HG03064 (cell line): ENCODE data around the gene TRIM49B.
"Not testable (repeated sequence)": the region's sequence is repeated elsewhere in the genome, so short reads cannot be mapped to it uniquely, and the experiment has no call there.

Experiments used
- ATAC-seq: cut with Tn5 transposase; IDR thresholded peaks from one replicate; pipeline ENCODE4 v1.9.1; 2021; ENCODE audit warnings: low read depth; ENCODE audit not compliant: unreplicated experiment

TRIM49B gene, protein sequence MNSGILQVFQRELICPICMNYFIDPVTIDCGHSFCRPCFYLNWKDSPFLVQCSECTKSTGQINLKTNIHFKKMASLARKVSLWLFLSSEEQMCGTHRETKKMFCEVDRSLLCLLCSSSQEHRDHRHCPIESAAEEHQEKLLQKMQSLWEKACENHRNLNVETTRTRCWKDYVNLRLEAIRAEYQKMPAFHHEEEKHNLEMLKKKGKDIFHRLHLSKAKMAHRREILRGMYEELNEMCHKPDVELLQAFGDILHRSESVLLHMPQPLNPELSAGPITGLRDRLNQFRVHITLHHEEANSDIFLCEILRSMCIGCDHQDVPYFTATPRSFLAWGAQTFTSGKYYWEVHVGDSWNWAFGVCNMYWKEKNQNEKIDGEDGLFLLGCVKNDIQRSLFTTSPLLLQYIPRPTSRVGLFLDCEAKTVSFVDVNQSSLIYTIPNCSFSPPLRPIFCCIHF

DNA sequence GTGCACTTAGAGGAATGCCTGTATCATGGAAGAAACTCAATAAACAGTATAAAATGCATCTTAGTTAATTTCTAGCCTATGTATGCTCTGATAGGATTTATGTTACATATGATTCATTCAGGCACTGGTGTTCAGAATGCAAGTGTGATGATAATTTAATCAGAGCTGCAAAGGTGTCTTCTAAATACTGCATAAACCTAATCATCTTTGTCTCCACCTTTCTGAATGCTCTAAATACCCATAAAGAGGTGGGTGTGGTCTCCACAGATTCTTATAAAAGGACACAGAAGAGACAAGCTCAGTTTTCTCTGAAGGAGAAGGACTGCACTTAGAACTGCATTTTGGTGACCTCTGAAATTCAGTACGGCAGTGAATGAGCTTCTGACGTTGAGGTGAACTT lies at the start of gene TRIM49B:
TRIM49B (plus strand) TSS at position 301 of the 400 bp plus-strand sequence. CDS start 2,777 bp downstream, outside the sequence.
- ATAC-seq, result not testable (repeated sequence)

DNA sequence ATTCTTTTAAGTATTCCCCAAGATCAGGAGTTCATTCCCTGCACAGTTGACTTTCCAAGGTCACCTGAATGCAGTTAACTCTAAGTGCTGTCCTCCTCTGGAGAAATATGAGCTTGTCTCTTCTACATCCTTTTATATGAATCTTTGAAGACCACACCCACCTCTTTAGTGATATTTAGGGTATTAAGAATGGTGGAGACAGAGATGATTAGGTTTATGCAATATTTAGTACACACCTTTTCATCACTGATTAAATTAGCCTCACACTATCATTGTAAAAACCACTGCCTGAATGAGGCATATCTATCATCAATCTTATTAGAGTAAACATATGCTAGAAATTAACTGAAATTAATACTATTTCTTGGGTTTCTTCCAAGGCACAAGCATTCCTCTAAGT lies 44.8 kb upstream of the TRIM49B start, which contains the start of gene TRIM51G:
TRIM51G (minus strand) TSS at position 101 of the 400 bp plus-strand sequence. CDS start 2,190 bp downstream, outside the sequence.
- ATAC-seq, result not testable (repeated sequence)

DNA sequence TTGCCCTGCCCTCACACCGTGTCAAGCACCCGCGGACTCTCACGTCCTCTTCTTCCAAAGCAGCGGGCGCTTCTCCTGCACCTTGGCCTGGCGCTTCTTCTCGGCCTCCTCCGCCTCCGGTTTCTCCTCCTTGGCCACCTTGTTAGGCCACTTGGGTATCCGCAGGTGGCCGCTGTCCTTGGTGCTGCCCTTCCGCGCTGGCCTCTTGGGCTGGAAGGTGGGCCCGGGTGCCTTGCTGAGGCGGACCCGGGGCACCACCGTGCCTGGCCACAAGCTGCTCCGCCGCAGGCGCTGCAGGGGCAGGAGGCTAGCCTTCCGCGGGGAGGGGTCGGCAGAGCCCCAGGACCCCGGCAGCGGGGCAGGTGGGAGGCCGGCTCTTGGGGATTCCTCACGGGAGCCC lies 19.6 kb downstream of the TRIM49B start:
- ATAC-seq, result not testable (repeated sequence)

DNA sequence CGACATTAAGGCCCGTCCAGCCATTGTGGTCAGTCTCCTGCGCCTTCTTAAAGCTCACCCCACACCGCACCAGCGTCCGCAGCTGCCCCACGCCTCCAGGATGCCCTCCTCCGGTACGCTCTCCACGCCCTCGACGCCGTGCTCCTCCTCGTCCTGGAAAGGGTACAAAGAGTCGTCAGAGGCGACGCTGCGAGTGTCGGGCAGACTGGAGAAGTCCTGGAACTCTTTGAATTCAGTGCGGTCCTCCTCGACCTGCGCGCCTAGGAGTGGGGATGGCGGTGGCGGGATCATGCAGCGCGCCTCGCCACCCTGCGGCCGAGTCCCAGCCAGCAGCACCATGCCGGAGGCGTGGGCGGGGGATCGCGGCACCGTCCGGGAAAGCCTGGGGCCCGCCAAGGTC lies 21.2 kb downstream of the TRIM49B start:
- not testable (repeated sequence) for ATAC-seq

DNA sequence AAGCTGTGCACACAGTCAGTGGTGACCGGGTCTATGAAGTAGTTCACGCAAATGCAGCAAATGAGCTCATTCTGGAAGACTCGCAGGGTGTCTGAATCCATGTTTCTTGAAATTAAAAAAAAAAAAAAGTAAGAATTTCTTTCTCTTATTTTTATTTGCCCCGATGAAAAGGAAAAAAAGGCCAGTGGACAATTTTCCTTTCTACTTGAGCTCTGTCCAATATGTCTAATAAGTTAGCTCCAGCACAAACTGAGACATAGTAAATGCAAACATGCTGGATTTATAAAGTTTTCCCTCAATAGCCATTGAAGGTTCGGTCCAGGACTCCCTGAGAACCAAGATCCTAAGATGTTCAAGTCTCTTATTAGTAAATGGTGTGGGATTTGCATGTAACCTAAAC lies 30.4 kb downstream of the TRIM49B start, which contains the start of gene TRIM64C:
TRIM64C (minus strand) TSS at position 101 of the 400 bp plus-strand sequence; CDS start at position 101, 0 bp downstream.
- not testable (repeated sequence) for ATAC-seq

DNA sequence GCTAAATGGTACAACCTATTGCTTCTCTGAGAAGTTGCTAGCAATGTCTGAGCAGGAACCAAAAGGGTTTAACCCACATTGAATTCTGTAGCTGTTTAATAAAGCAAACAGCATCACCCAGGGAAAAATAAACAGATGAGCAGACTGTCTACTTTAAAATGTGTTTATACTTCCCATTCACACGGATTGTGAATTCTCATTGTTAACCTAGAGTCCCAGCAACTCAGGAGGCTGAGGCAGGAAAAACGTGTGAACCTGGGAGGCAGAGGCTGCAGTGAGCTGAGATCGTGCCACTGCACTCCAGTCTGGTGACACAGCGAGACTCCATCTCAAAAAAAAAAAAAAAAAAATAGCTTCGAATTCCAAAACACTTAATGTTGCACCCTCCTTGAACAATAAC lies 41.3 kb downstream of the TRIM49B start:
- ATAC-seq, result not testable (repeated sequence)
